Ishikawa (cell line): ENCODE results near the gene DCHS2.

Experiments
- CEBPB ChIP-seq: IDR thresholded peaks from 2 replicates; pipeline ENCODE4 v1.6.1; 2012
- CREB1 ChIP-seq: IDR thresholded peaks from 2 replicates; pipeline ENCODE4 v1.6.1; 2012; ENCODE audit warnings: low read depth
- EGR1 ChIP-seq: IDR thresholded peaks from 2 replicates; pipeline ENCODE4 v1.6.1; 2012
- EP300 ChIP-seq: IDR thresholded peaks from 2 replicates; pipeline ENCODE4 v1.6.1; 2012; ENCODE audit warnings: borderline replicate concordance
- FOXM1 ChIP-seq: IDR thresholded peaks from 2 replicates; pipeline ENCODE4 v1.6.1; 2012; ENCODE audit warnings: low read depth, borderline replicate concordance
- MAX ChIP-seq: IDR thresholded peaks from 2 replicates; pipeline ENCODE4 v1.6.1; 2012
- NFIC ChIP-seq: IDR thresholded peaks from 2 replicates; pipeline ENCODE4 v1.6.1; 2012
- RAD21 ChIP-seq: IDR thresholded peaks from 2 replicates; pipeline ENCODE4 v1.6.1; 2012; ENCODE audit warnings: low read depth
- REST ChIP-seq: IDR thresholded peaks from 2 replicates; pipeline ENCODE4 v1.6.1; 2012; ENCODE audit warnings: low read depth, mild to moderate bottlenecking
- TAF1 ChIP-seq: IDR thresholded peaks from 2 replicates; pipeline ENCODE4 v1.6.1; 2012; ENCODE audit warnings: low read depth, mild to moderate bottlenecking
- TCF12 ChIP-seq: IDR thresholded peaks from 2 replicates; pipeline ENCODE4 v1.6.1; 2012; ENCODE audit warnings: low read depth
- TEAD4 ChIP-seq: IDR thresholded peaks from 2 replicates; pipeline ENCODE4 v1.6.1; 2012
- USF1 ChIP-seq: IDR thresholded peaks from 2 replicates; pipeline ENCODE4 v1.6.1; 2012
- YY1 ChIP-seq: IDR thresholded peaks from 2 replicates; pipeline ENCODE4 v1.6.1; 2012; ENCODE audit warnings: low read depth
- ZBTB7A ChIP-seq: IDR thresholded peaks from 2 replicates; pipeline ENCODE4 v1.6.1; 2012; ENCODE audit warnings: low read depth

Gene DCHS2

GRCh38 chr4:154317201-154317999, 174.2 kb downstream of the DCHS2 start:
- TF ChIP-seq EGR1 (no peak), CEBPB (no peak), FOXM1 (no peak), REST (no peak), TEAD4 (no peak), NFIC (no peak), YY1 (no peak), EP300 (no peak), CREB1 (no peak), TAF1 (no peak), USF1 (no peak)

- TF ChIP-seq TCF12 (no peak), CREB1 (no peak), CEBPB (no peak), RAD21 (no peak), TEAD4 (no peak), EP300 (no peak), REST (no peak), EGR1 (no peak), MAX (no peak), NFIC (no peak), YY1 (no peak), ZBTB7A (no peak), FOXM1 (no peak)
Measured at GRCh38 chr4:154315741-154316140, 175.9 kb downstream of the DCHS2 start.

- no peak for TF ChIP-seq TAF1
- TF ChIP-seq YY1 = no peak
- TF ChIP-seq RAD21 = no peak
- no peak for TF ChIP-seq FOXM1
- TF ChIP-seq CREB1 = no peak
- TF ChIP-seq REST = no peak
- TF ChIP-seq ZBTB7A = no peak
- TF ChIP-seq NFIC = no peak
- no peak for TF ChIP-seq EP300
- no peak for TF ChIP-seq CEBPB
- TF ChIP-seq EGR1 = no peak
Measured at GRCh38 chr4:154314248-154314647, 177.4 kb downstream of the DCHS2 start.

- TF ChIP-seq YY1 (no peak), REST (no peak), TEAD4 (no peak), TCF12 (no peak), CEBPB (no peak), USF1 (no peak), TAF1 (no peak), FOXM1 (no peak), EGR1 (no peak)
Measured at GRCh38 chr4:154313004-154313585, 178.5 kb downstream of the DCHS2 start.
